ENCODE measurements around the gene KDM6A. TPM values are rescaled to one million over a fixed set of nuclear protein-coding genes. Genes with fewer than 3 reads are reported as not detected.

KDM6A gene
- total and polyA plus RNA-seq, 2 donors (not counting 3 experiments of a cell fraction or from before 2014, with no cell fraction given): 9.0 to 20.6 TPM

GRCh38 chrX:44943007-44943406 lies 70.0 kb downstream of the KDM6A start:
- H3K27me3 ChIP-seq (ENCODE audit: control insufficient read depth in 2 of 2, insufficient read depth in 2 of 2, low read length in 2 of 2): no peaks in the 10 kb centered on the region
- H3K4me2 ChIP-seq (ENCODE audit: insufficient read depth, low read length): no peak overlapping the region
- ChIA-PET CTCF (no interaction called here), POLR2A (no interaction called here)
- no peak overlapping the region for H3K4me3 ChIP-seq (replicated peaks in 1 of 3; ENCODE audit: insufficient read depth in 1 of 3, low read depth in 1 of 3, low read length in 3 of 3)
- H3K9ac ChIP-seq (replicated peaks; ENCODE audit: extremely low read depth, insufficient read depth, low read length): no peak overlapping the region
- H3K27ac ChIP-seq (ENCODE audit: insufficient read depth, low read depth, low read length): no peak overlapping the region
- peaks cover 48% of the 10 kb centered on the region for H3K79me2 ChIP-seq (ENCODE audit: control insufficient read depth, insufficient read depth, low read length)
- intact Hi-C loops (cut with micrococcal nuclease) (no loop called here), dilution Hi-C loops (cut with MboI; ENCODE audit: extremely low pct_ligation_motif_present, low sequenced_read_pairs) (no loop called here)
- H2AFZ ChIP-seq (ENCODE audit: low read depth, low read length): no peak overlapping the region
- TF ChIP-seq POLR2A (IDR thresholded peaks at IDR 0.05; ENCODE audit: low read depth, low read length): no peak
- no peak for TF ChIP-seq MAX (IDR thresholded peaks at IDR 0.05; ENCODE audit: insufficient read depth, insufficient read length)
- no peak for TF ChIP-seq JUN (IDR thresholded peaks at IDR 0.05; ENCODE audit: borderline replicate concordance, insufficient read depth, insufficient read length, low read depth)
- no peak for TF ChIP-seq MYC (IDR thresholded peaks at IDR 0.05; ENCODE audit: low read depth, low read length)
- no peak for TF ChIP-seq EZH2 (IDR thresholded peaks at IDR 0.05; ENCODE audit: borderline replicate concordance, low read depth, low read length, severe bottlenecking)
- no peak for TF ChIP-seq POLR2AphosphoS5 (IDR thresholded peaks at IDR 0.05; ENCODE audit: insufficient read depth, low read depth, low read length)
- H3K9me1 ChIP-seq (replicated peaks; ENCODE audit: control insufficient read depth, extremely low read depth, insufficient read depth, low read length): no peaks in the 10 kb centered on the region
- no peak for DNase-seq (ENCODE audit: low read depth, low spot score)
- FAIRE-seq: no peak
- no TSS peak for BruUV-seq (replicated peaks)
- no peaks in the 10 kb centered on the region for H3K4me1 ChIP-seq (ENCODE audit: control insufficient read depth, extremely low read depth, insufficient read depth, low read length)
- H3K36me3 ChIP-seq (ENCODE audit: control insufficient read depth in 2 of 2, extremely low read depth in 1 of 2, insufficient read depth in 2 of 2, low read length in 2 of 2): no peaks in the 10 kb centered on the region
- no peaks in the 10 kb centered on the region for H4K20me1 ChIP-seq (replicated peaks; ENCODE audit: control insufficient read depth, extremely low read depth, insufficient read depth, low read length)
- H3K9me3 ChIP-seq (replicated peaks; ENCODE audit: control insufficient read depth, insufficient read depth, low read length): no peaks in the 10 kb centered on the region

GRCh38 chrX:44944894-44945293 lies 71.9 kb downstream of the KDM6A start:
- no peak for DNase-seq (ENCODE audit: low read depth, low spot score)
- dilution Hi-C loops (cut with MboI; ENCODE audit: extremely low pct_ligation_motif_present, low sequenced_read_pairs): no loop called here

More at GRCh38 chrX:44944894-44945293, 71.9 kb downstream of the KDM6A start:
- H3K4me2 ChIP-seq (ENCODE audit: insufficient read depth, low read length): no peak overlapping the region
- CTCF ChIA-PET: no interaction called here
- H3K36me3 ChIP-seq (ENCODE audit: control insufficient read depth in 2 of 2, extremely low read depth in 1 of 2, insufficient read depth in 2 of 2, low read length in 2 of 2): no peaks in the 10 kb centered on the region
- no peak overlapping the region for H3K27ac ChIP-seq (ENCODE audit: insufficient read depth, low read depth, low read length)
- no peaks in the 10 kb centered on the region for H3K9me1 ChIP-seq (replicated peaks; ENCODE audit: control insufficient read depth, extremely low read depth, insufficient read depth, low read length)
- H3K4me3 ChIP-seq (replicated peaks in 1 of 3; ENCODE audit: insufficient read depth in 1 of 3, low read depth in 1 of 3, low read length in 3 of 3): no peak overlapping the region
- BruUV-seq (replicated peaks): no TSS peak
- intact Hi-C loops (cut with micrococcal nuclease): loop anchor here (5.0 kb wide), 1 partner anchor 73 kb away; the partner anchor contains the start of gene KDM6A
- no peaks in the 10 kb centered on the region for H3K9me3 ChIP-seq (replicated peaks; ENCODE audit: control insufficient read depth, insufficient read depth, low read length)
- H3K79me2 ChIP-seq (ENCODE audit: control insufficient read depth, insufficient read depth, low read length): peaks cover 49% of the 10 kb centered on the region
- H2AFZ ChIP-seq (ENCODE audit: low read depth, low read length): no peak overlapping the region
- no peak overlapping the region for H3K9ac ChIP-seq (replicated peaks; ENCODE audit: extremely low read depth, insufficient read depth, low read length)
- no peaks in the 10 kb centered on the region for H3K4me1 ChIP-seq (ENCODE audit: control insufficient read depth, extremely low read depth, insufficient read depth, low read length)
- H3K27me3 ChIP-seq (ENCODE audit: control insufficient read depth in 2 of 2, insufficient read depth in 2 of 2, low read length in 2 of 2): no peaks in the 10 kb centered on the region
- TF ChIP-seq JUN (IDR thresholded peaks at IDR 0.05; ENCODE audit: borderline replicate concordance, insufficient read depth, insufficient read length, low read depth) (no peak), CTCF (IDR thresholded peaks at IDR 0.05; ENCODE audit: extremely low read depth in 1 of 2, insufficient read depth in 1 of 2, low read depth in 1 of 2, low read length in 2 of 2) (no peak), POLR2A (IDR thresholded peaks at IDR 0.05; ENCODE audit: low read depth, low read length) (no peak), POLR2AphosphoS5 (IDR thresholded peaks at IDR 0.05; ENCODE audit: insufficient read depth, low read depth, low read length) (no peak), FOS (IDR thresholded peaks at IDR 0.05; ENCODE audit: borderline replicate concordance, insufficient read depth, low read length) (no peak), MAX (IDR thresholded peaks at IDR 0.05; ENCODE audit: insufficient read depth, insufficient read length) (no peak), MYC (IDR thresholded peaks at IDR 0.05; ENCODE audit: low read depth, low read length) (no peak), GATA2 (IDR thresholded peaks at IDR 0.05; ENCODE audit: insufficient read depth, insufficient read length, low read depth, low read length) (no peak), EZH2 (IDR thresholded peaks at IDR 0.05; ENCODE audit: borderline replicate concordance, low read depth, low read length, severe bottlenecking) (no peak)
- H4K20me1 ChIP-seq (replicated peaks; ENCODE audit: control insufficient read depth, extremely low read depth, insufficient read depth, low read length): no peaks in the 10 kb centered on the region
- no peak for FAIRE-seq
- POLR2A ChIA-PET: no interaction called here
